GM12874 (cell line): Measurements from ENCODE around the gene KIF15.
A peak's percentile ranks its signal among the peaks of the same experiment; 100 is the strongest.

Experiments used
- TF ChIP-seq, protein P1 (sequence below): IDR thresholded peaks from 2 replicates; pipeline ENCODE4 v1.5.1; 2011; ENCODE audit warnings: low read depth, mild to moderate bottlenecking, control low read depth, low read length, moderate library complexity; ENCODE audit not compliant: insufficient read depth

The KIF15 gene, protein sequence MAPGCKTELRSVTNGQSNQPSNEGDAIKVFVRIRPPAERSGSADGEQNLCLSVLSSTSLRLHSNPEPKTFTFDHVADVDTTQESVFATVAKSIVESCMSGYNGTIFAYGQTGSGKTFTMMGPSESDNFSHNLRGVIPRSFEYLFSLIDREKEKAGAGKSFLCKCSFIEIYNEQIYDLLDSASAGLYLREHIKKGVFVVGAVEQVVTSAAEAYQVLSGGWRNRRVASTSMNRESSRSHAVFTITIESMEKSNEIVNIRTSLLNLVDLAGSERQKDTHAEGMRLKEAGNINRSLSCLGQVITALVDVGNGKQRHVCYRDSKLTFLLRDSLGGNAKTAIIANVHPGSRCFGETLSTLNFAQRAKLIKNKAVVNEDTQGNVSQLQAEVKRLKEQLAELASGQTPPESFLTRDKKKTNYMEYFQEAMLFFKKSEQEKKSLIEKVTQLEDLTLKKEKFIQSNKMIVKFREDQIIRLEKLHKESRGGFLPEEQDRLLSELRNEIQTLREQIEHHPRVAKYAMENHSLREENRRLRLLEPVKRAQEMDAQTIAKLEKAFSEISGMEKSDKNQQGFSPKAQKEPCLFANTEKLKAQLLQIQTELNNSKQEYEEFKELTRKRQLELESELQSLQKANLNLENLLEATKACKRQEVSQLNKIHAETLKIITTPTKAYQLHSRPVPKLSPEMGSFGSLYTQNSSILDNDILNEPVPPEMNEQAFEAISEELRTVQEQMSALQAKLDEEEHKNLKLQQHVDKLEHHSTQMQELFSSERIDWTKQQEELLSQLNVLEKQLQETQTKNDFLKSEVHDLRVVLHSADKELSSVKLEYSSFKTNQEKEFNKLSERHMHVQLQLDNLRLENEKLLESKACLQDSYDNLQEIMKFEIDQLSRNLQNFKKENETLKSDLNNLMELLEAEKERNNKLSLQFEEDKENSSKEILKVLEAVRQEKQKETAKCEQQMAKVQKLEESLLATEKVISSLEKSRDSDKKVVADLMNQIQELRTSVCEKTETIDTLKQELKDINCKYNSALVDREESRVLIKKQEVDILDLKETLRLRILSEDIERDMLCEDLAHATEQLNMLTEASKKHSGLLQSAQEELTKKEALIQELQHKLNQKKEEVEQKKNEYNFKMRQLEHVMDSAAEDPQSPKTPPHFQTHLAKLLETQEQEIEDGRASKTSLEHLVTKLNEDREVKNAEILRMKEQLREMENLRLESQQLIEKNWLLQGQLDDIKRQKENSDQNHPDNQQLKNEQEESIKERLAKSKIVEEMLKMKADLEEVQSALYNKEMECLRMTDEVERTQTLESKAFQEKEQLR (N-terminal part only)

GRCh38 chr3:44761424-44762169, at the start of gene KIF15, which contains the start of gene KIAA1143:
KIF15 (plus strand) TSS chr3:44761794; CDS start chr3:44761866, 72 bp downstream.
KIAA1143 (minus strand) TSS chr3:44761619; CDS start chr3:44761602, 17 bp downstream.
- TF ChIP-seq, protein P1, sequence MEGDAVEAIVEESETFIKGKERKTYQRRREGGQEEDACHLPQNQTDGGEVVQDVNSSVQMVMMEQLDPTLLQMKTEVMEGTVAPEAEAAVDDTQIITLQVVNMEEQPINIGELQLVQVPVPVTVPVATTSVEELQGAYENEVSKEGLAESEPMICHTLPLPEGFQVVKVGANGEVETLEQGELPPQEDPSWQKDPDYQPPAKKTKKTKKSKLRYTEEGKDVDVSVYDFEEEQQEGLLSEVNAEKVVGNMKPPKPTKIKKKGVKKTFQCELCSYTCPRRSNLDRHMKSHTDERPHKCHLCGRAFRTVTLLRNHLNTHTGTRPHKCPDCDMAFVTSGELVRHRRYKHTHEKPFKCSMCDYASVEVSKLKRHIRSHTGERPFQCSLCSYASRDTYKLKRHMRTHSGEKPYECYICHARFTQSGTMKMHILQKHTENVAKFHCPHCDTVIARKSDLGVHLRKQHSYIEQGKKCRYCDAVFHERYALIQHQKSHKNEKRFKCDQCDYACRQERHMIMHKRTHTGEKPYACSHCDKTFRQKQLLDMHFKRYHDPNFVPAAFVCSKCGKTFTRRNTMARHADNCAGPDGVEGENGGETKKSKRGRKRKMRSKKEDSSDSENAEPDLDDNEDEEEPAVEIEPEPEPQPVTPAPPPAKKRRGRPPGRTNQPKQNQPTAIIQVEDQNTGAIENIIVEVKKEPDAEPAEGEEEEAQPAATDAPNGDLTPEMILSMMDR: 0 out of 2 replicates have a peak, but pooled peaks have one; percentile 6

DNA sequence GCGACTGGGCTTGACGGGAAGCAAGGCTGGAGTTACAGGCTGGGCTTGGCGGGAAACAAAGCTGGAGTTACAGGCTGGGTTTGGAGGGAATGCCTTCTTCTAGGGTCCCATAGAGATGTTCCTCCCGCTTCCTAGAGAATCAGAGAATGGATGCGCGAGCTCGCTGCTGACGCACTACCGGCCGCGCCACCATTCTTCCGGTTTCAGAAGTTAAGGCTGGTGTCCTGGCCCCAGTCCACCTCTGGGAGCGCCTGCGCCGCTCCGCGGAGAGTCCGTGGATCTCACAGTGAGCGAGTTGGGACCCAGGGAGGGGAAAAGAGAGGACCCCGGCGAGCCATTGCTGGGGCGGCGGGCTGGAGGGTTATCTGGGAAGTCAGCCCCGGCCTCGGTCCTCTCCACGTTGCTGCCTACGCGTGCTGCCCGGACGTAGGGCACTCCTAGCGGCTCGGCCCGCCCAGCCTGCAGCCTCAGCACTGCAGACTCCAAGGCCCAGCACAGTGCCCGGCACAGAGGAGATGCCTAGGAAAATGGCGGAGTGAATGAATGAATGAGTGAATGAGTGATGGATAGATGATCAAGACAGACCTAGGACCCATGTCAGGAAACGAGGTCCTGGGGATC, 49.0 kb upstream of the KIF15 start, which contains the start of gene ZNF502:
ZNF502 (plus strand) TSS at position 206 of the 621 bp plus-strand sequence. CDS start 7,602 bp downstream, outside the sequence.
- TF ChIP-seq, protein P1: 0 out of 2 replicates have a peak, but pooled peaks have one; percentile 6

DNA sequence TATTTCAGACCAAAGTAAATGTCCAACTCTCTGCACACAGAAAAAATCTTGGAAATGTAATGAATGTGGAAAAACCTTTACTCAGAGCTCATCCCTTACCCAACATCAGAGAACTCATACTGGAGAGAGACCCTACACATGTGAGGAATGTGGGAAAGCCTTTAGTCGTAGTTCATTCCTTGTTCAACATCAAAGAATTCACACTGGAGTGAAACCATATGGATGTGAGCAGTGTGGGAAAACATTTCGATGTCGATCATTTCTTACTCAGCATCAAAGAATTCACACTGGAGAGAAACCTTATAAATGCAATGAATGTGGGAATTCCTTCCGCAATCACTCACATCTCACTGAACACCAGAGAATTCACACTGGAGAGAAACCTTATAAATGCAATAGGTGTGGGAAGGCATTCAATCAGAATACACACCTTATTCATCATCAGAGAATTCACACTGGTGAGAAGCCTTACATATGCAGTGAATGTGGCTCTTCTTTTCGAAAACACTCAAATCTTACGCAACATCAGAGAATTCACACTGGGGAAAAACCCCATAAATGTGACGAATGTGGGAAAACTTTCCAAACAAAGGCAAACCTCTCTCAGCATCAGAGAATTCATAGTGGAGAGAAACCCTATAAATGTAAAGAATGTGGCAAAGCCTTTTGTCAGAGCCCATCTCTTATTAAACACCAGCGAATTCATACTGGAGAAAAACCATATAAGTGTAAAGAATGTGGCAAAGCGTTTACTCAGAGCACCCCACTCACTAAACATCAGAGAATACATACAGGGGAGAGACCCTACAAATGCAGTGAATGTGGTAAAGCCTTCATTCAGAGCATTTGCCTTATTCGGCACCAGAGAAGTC, 40.1 kb upstream of the KIF15 start:
- TF ChIP-seq, protein P1: no peak

DNA sequence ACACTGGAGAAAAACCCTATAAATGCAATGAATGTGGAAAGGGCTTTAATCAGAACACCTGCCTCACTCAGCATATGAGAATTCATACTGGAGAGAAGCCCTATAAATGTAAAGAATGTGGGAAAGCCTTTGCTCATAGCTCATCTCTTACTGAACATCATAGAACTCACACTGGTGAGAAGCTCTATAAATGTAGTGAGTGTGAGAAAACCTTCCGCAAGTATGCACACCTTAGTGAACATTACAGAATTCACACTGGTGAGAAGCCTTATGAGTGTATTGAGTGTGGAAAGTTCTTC, 39.5 kb upstream of the KIF15 start:
- TF ChIP-seq, protein P1: no peak

DNA sequence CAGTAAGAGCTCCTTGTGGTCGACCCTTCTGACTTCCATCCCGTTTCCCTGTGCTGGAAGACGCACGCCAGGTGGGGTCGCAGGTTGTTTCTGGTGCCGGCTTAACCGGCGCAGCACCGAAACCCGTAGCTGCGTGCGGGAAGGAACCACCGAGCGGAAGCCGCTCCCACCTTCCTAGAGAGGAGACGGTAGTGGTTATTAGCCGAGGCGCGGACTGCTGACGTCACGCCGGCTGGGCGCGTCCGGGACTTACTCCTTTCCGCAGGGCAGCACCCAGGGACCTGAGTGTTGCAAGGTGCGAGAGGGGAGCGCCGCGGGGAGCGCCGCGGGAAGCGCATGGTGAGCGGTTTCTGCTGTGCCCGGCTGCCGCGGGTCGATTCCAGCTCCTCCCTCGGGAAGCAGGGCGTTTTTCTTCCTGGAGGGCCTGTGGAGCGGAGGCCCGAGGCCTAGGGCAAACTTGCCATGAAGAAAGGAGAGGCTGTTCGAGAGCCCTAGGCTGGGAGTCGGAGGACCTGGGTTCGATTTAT, 32.1 kb upstream of the KIF15 start, which contains the start of gene ZNF501:
ZNF501 (plus strand) TSS at position 252 of the 527 bp plus-strand sequence. CDS start 4,787 bp downstream, outside the sequence.
- TF ChIP-seq, protein P1: no peak
